ENCODE measurements around the gene TRIL.

DNA sequence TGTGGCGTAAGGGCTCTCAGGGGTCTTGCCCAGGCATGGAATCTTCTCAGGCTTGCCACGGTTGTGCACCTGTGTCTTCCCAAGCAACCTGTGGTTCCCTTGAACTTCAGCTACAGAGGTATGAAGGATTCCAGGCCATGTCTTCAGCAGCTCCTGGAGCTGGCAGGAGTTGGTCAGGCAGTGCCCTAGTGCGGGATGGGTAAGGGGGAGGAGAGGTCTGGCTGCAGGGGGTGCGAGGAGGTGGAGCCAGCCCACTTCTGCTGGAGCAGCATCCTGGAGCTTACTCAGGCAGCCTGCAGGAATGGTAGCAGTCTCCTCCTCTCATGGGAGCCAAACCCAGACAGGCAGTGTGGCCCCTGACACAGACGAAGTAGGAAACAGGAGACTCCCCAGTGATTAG, 3.8 kb upstream of the TRIL start:
- TF ChIP-seq, protein P1, sequence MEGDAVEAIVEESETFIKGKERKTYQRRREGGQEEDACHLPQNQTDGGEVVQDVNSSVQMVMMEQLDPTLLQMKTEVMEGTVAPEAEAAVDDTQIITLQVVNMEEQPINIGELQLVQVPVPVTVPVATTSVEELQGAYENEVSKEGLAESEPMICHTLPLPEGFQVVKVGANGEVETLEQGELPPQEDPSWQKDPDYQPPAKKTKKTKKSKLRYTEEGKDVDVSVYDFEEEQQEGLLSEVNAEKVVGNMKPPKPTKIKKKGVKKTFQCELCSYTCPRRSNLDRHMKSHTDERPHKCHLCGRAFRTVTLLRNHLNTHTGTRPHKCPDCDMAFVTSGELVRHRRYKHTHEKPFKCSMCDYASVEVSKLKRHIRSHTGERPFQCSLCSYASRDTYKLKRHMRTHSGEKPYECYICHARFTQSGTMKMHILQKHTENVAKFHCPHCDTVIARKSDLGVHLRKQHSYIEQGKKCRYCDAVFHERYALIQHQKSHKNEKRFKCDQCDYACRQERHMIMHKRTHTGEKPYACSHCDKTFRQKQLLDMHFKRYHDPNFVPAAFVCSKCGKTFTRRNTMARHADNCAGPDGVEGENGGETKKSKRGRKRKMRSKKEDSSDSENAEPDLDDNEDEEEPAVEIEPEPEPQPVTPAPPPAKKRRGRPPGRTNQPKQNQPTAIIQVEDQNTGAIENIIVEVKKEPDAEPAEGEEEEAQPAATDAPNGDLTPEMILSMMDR (conservative IDR thresholded peaks at IDR 0.05) = no peak
- TF ChIP-seq ZFX (IDR thresholded peaks at IDR 0.05) = no peak

All from C4-2B (cell line).